NCI-H187 treated with DMSO at 0.1 percent for 48 hours (cell line): ENCODE measurements around the gene GTF2IRD1.
"Not testable (repeated sequence)": the region's sequence is repeated elsewhere in the genome, so short reads cannot be mapped to it uniquely, and the experiment has no call there.

ENCODE experiments used
- DNase-seq: peaks from one replicate; lab custom pipeline; 2025; lab: John Stamatoyannopoulos, UW

The GTF2IRD1 gene

DNA sequence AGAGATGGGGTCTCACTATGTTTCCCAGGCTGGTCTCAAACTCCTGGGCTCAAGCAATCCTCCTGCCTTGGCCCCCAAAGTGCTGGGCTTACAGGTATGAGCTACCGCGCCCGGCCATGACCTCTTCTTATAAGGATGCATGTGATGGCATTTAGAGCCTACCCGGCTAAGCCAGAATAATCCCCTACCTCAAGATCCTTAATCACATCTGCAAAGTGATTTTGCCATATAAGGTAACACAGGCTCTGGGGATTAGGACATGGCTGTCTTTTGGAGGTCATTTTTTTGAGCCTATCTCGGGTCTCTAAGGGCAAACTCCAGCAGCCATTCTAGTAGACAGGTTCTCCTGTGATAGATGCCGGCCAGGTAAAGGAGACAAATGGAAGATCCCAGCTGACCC is 39.6 kb downstream of the GTF2IRD1 start:
- DNase-seq: no peak

DNA sequence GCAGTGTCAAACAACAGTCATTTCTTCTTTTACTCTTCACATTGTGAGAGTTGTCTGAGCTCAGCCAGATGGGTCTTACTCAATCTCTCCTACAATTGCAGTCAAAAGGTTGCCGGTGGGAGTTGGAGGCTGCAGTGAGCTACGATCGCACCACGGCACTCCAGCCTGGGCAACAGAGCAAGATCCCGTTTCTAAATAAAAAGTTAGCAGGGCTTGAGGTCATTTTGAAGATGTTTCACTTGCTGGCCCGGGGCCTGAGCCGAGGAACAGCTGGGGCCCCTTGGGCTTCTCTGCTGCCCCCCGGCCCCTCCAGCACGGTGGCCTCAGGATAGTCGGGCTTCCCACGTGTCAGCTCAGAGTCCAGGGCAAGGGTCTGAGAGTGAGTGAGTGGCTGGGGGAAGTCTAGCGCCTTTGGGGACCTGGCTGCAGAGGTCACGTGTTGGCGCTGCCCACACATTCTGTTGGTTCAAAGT is 40.4 kb downstream of the GTF2IRD1 start:
- no peak for DNase-seq

DNA sequence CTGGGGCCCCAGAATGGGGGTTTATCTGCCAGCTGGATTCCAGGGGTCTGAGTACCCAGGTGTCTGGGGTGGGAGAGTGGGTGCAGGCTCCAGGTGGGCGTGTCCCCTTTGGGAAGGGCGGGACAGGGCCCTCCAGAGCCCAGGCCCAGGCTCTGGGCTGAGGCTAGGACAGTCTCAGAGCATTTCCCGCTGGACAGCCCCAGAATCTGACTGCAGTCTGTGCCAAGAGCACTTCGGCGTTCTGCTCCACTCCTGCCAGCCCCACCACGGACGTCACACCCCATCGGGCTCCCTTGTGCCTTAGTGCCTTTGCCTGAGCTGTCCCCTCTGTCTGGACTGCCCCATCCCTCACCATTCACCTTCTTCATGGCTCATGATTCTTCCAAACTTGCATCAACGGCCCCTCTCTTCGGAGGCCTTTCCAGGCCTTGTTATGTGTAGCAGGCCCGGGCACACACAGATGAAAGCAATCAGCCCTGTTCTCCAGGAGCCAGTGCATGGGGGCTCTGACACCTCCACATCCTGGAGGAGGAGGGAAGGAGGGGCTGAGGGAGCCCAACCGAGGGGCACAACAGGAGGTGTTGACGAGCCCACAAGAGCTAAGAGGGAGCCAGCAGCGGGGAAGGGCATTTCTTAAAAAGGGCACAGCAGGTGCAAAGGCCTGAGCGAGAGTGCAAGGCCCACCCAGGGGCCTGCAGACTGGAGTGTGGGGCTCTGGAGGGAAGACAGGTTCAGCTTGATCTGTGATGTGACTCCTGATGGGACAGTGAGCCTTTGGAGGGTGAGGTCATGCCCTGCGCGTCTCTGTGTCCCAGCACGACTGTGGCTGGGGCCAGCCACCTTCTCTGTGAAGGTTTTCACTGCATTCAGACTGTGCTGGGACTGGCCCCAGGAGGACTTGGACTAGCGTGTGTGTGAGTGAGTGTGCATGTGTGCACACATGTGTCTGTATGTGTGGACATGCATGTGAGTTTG is 41.7 kb downstream of the GTF2IRD1 start:
- DNase-seq: no peak

DNA sequence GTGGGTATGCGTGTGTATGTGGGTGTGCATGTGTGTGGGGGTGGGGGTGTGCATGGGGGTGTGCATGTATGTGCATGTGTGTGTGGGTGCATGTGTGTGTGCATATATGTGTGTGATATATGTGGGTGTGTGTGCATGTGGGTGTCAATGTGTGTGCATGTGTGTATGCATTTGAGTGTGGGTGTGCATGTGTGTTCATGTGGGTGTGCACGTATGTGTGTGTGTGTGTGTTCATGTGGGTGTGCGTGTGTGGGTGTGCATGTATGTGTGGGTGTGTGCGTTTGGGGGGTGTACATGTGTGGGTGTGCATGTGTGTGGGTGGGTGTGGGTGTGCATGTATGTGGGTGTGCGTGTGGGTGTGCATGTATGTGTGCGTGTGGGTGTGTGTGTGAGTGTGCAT is 42.6 kb downstream of the GTF2IRD1 start:
- DNase-seq: no peak

DNA sequence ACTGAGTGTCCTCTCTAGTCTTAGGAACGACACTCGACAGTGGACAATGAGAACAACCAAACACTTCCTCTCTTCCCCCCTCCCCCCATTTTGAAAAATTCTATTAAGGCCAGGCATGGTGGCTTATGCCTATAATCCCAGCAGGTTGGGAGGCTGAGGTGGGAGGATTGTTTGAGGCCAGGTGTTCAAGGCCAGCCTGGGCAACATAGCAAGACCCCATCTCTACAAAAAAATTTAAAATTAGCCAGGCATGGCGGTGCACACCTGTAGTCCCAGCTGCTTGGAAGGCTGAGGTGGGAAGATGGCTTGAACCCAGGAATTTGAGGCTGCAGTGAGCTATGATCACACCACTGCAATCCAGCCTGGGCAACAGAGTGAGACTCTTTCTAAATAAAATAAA is 43.1 kb downstream of the GTF2IRD1 start:
- DNase-seq: not testable (repeated sequence)

DNA sequence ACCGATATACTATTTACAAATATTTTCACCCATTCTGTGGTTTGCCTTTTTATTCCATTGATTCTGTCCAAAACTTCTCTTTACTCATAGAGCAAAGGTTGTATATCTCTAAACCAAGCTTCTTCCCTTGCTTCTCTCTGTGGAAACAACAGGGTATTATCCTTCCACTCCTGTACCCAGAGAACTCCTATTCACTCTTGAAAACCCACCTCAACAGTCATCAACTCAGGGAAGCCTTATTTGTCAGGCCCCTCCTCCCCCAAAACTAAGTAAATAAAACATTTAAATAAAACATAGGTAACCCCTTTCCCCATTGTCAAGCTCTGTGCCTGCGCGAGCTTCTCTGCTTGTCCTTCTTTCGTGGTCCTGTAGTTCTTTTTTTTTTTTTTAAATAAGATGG is 44.6 kb downstream of the GTF2IRD1 start:
- no peak for DNase-seq

DNA sequence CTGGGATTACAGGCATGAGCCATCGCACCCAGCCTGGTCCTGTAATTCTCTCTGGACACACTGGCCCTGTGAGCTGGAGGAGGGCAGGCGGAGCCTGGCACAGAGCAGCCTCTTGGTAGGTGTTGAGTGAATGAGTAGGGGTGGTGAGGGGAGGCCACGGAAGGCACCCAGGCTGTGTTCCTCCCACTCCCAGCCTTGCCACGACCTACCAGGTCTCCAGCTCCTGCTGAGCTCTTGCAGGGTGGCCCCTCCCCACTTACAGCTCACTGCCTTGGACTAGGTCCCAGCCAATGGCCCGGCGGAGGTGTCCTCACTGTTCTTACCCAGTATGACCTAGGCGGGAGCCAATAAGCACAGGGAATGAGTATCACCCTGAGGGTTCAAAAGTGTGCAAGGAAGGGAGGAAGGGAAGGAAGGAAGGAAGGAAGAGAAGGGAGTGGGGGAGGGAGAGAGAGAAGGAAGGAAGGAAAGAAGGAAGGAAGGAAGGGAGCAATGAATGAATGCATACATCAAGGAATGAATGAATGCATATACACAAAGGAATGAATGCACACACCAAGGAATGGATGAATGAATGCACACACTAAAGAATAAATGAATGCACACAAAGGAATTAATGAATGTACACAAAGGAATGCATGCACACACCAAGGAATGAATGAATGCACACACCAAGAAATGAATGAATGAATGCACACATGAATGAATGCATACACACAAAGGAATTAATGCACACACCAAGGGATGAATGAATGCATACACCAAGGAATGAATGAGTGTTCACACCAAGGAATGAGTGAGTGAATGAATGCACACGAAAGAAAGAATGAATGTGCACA is 45.5 kb downstream of the GTF2IRD1 start:
- no peak for DNase-seq

DNA sequence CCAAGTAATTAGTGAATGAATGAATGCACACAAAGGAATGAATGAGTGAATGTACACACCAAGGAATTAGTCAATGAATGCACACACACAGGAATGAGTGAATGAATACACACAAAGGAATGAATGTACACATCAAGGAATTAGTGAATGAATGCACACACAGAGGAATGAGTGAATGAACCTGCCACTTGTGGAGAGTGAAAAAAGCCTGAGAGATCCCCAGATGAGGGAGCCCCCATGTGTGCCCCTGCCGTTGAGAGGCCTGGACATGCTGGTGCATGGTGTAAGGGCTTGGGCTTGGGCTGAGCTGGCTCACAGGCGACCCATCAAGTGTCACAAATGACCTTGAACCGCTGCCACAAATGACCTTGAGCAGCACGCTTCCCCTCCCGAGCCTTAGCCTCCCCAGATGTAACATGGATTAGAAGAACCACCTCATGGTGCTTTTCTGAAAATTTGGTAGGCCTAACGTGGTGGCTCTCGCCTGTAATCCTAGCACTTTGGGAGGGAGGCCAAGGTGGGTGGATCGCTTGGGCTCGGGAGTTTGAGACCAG is 46.2 kb downstream of the GTF2IRD1 start:
- no peak for DNase-seq

DNA sequence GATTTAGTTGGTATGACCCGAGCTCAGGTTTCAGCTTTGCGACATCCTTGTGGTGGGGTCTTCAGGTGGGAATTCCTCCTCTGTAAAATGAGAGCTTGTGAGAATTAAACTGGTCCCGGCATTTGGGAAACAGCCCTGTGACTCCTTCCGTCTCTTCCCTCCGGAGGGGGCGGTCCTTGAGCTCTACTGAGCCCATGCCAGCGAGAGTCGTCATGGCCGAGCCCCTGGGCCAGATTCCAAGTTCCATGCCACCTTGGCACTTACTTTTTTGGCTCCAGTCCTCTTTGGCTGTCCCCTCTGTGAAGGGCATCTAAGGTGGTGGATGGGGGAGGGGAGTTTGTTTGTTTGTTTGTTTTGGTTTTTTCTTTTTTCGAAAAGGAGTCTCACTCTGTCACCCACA is 47.6 kb downstream of the GTF2IRD1 start:
- no peak for DNase-seq

DNA sequence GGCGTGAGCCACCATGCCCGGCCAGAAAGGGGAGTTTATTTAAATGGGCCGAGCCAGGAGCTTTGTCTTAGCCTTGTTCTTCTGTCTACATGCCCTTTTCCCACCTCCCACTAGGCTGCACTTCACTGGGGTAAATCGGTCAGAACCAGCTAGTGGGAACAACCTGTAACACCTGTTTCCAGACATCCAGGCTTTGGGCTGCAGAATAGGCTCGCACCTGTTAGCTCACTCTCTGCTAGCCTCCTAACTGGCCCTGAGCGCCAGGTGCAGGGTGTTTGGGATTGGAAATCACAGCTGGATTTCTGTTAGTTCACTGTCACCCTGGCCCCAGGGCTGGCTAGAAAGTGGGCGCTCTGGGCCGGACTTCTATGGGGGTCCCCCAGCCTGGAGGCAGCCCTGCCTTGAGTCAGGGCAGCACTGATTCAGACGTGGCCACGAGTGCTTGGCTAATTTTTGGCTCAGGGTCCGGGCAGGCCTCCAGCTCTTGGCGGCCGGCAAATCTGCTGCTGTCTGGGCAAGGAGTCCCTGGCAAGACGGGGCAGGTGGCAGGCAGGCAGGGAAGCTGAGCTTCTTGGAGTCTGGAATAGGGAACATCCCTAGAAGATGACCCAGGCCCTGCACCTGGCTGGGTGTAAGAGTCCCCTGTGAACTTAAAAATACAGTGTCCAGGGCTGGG is 48.6 kb downstream of the GTF2IRD1 start:
- DNase-seq: no peak

DNA sequence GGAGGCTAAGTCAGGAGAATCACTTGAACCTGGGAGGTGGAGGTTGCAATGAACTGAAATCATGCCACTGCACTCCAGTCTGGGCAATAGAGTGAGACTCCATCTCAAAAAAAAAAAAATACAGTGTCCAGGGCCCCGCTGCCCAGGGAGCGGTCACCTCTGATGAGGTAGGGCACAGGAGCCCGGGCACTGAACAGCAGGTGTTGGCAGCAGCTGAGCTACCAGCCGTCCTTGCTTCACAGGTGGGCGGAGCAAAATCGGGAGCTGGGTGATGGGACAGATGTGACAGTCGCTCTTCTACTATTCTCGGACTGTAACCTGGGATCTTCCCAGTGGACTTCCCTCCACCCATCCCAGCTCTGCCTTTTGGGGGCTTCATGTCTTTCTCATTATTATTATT is 49.4 kb downstream of the GTF2IRD1 start:
- no peak for DNase-seq

DNA sequence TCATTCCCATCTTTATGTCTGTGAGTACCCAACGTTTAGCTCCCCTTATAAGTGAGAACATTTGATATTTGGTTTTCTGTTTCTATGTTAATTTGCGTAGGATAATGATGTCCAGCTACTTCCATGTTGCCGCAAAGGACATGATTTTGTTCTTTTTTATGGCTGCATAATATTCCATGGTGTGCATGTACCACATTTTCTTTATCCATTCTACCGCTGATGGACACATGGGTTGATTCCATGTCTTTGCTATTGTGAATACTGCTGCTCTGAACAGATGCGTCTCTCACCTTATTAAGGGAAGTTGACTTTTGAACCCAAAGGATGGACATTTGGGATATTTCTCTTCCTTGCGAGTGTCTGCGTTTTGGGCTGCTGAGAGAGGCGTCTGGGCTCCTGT is 50.2 kb downstream of the GTF2IRD1 start:
- DNase-seq: no peak

DNA sequence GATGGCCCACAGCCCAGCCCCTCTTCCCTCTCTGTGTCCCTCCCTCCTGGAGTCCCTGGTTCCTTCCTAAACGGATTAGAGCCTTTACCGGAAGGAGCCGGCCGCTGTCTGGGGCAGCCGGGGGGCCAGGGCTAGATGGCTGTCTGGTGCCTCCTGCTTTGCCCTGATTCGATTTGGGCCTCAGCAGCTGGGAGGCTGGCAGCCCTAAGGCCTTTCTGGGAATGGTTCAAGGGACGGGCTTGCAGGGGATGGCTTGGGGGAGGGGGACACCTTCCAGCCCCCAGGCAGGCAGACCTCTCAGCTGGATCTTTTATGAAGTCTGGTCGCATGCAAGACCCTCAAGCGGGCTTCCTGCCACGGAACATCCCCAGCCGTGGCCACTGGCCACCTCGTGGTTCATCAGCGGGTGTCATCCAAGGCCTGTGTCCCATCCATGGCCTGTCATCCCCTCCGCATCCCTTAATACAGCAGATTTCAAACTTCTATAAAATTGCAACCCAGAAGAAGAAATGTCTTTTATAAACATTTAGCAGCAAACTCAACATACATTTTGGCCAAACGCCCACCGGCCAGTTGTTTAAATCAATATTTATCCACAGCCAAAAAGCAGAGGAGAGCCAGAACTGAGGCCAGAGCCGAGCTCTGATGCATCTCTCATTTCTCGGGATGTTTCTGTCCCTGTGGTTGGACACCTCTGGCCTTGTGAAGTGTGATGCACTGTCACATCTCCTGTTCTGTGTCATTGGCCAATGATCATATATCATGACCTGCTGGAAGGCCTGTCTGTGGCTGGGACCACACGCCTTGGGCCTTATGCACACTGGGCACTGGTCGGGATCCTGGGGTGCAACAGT is 52.0 kb downstream of the GTF2IRD1 start:
- no peak for DNase-seq

DNA sequence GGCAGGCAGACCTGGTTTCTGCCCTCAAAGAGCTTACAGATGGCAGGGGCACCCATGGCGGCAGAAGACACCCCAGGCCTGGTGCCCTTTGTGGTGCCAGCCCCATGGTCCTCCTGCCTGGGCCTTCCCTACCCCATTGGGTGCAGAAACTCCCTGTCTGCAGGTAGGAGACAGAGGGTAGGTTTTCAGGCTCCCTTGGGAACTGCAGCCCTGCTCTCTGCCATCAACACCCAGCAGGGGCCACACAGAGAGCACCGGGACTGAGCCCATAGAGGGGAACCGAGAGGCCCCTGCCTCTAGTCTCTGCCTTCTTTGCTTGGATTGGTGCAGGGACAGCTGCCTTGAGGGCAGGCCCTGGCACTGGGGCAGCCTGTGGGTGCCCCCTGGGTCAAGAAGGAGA is 52.6 kb downstream of the GTF2IRD1 start:
- DNase-seq: no peak

DNA sequence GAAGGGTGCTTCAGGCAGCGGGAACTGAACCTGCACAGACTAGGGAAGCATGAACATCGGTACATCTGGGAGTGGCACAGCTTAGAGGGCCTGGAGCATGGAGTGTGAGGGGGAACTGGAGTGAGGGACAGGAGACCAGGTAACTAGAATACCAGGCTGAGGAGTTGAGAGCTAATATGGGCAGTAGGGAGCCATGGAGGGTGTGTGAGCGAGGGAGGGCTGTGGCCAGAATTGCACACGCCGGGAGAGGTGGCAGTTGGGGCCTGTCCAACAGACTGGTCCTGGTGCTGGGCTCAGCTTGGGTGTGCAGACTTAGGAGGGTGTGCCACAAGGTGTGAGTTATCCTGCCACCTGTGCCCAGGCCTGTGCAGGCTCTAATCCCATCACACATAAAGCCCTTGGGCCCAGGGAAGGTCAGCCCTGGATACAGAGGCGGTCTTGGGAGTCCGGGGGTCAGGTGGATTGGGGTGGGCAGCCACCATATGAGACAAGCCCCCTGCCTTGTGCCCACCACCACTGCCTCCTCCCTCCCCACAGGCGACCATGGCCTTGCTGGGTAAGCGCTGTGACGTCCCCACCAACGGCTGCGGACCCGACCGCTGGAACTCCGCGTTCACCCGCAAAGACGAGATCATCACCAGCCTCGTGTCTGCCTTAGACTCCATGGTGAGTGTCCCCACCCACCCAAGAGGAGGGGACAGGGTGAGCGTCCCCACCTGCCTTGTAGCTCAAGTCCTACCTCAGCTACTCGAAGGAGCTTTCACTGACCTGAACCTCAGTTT is 54.0 kb downstream of the GTF2IRD1 start:
- no peak for DNase-seq

DNA sequence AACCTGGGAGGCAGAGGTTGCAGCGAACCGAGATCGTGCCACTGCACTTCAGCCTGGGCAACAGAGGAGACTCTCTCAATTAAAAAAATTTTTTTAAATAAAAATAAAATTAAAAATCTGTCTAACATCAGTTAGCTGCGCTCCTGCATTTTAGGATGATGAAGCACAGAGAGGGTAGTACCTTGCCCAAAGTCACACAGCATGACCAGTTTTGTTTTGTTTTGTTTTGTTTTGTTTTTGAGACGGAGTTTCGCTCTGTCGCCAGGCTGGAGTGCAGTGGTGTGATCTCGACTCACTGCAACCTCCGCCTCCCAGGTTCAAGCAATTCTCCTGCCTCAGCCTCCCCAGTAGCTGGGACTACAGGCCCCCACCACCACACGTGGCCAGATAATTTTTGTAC is 55.7 kb downstream of the GTF2IRD1 start:
- not testable (repeated sequence) for DNase-seq

DNA sequence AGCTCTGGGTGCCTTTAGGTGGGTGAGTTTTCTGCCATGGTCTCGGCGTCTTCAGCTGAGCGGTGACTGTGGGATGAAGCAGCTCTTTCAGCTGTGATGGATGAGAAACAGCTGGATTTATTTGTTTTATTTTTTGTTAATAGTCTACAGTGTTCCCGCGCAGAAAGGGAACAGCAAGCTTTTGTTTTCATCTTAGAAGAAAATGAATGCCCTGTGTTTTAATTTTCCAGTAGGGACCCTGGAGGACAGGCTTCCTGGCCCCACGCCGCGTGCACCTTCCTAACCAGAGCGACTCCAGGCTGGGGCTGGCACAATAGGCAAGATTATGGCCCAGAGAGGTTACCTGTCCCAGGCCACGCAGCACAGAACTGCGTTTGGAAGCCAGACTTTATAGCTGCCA is 57.6 kb downstream of the GTF2IRD1 start:
- DNase-seq: no peak

DNA sequence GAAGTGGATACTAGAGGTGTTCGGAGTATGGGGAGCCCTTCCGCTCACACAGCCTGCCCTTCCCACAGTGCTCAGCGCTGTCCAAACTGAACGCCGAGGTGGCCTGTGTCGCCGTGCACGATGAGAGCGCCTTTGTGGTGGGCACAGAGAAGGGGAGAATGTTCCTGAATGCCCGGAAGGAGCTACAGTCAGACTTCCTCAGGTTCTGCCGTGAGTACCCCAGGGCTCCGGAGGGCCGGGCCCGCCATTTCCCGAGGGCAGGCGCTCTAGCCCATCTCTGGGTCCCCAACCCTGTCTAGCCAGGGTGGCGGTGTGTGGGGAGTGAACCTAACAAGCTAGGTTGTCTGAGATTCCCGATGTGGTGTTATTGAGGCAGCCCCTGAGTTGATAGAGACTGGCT is 59.1 kb downstream of the GTF2IRD1 start:
- DNase-seq: no peak

DNA sequence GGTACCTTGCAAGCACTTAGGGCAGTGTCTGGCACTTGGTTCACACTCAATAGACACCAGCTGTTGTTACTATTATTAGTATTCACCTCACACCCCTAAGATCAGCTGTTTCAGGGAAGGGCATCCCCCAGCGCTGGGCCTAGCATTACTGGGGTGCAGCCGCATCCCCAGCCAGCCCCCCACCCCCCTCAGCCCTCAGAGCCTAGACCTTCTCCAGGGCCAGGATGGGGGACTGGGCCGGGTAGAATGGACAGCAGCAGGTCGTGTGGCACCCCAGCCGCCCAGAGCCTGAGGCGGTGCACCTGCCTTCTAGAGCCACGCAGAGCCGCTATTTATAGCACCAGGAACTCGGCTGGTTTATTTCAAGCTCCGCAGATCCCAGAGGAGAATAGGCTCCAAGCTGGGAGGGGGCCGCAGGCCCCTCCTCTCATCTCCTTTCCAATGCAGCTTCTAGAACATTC is 60.5 kb downstream of the GTF2IRD1 start:
- DNase-seq: peak; percentile 51

DNA sequence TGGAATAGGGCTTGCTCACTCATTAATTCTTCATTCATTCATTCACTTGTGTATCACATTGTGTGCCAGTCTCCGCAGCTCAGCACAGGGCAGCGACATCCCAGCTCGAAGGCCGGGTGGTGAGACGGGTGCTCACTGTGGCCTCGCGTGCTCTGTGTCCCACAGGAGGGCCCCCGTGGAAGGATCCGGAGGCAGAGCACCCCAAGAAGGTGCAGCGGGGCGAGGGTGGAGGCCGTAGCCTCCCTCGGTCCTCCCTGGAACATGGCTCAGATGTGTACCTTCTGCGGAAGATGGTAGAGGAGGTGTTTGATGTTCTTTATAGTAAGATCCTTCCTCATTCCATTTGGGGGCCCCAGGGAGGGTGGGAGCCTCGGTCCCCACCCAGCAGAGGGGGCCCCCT is 61.6 kb downstream of the GTF2IRD1 start:
- DNase-seq: no peak
